Parathyroid adenoma (tissue), 2 donors: ENCODE results near the gene CDC123.
"Not testable (repeated sequence)": the region's sequence is repeated elsewhere in the genome, so short reads cannot be mapped to it uniquely, and the experiment has no call there.

Experiments used
- H2AFZ ChIP-seq: fragments of 300-600 bp; sonication (generic); one replicate; pipeline ENCODE4 v1.7.0; 2017; ENCODE audit warnings: antibody characterized with exemption, mild to moderate bottlenecking
- H3K27ac ChIP-seq: fragments of 300-600 bp; sonication (generic); one replicate; pipeline ENCODE4 v1.7.0; 2017
- H3K27me3 ChIP-seq: fragments of 300-600 bp; sonication (generic); one replicate; pipeline ENCODE4 v1.7.0; 2017; ENCODE audit warnings: low read length; ENCODE audit not compliant: control insufficient read depth, insufficient read depth
- H3K36me3 ChIP-seq: fragments of 300-600 bp; sonication (generic); one replicate; pipeline ENCODE4 v1.7.0; 2017; ENCODE audit warnings: low read length; ENCODE audit not compliant: control insufficient read depth, insufficient read depth
- H3K4me1 ChIP-seq: fragments of 300-600 bp; sonication (generic); one replicate; pipeline ENCODE4 v1.7.0; 2017; ENCODE audit warnings: control low read depth
- H3K4me2 ChIP-seq: fragments of 300-600 bp; sonication (generic); one replicate; pipeline ENCODE4 v1.7.0; 2017; ENCODE audit warnings: low read length
- H3K4me3 ChIP-seq: fragments of 300-600 bp; sonication (generic); one replicate; pipeline ENCODE4 v1.7.0; 2017; ENCODE audit warnings: low read depth, low read length
- H3K79me2 ChIP-seq: fragments of 300-600 bp; sonication (generic); one replicate; pipeline ENCODE4 v1.7.0; 2017; ENCODE audit warnings: control low read depth
- H3K9ac ChIP-seq: fragments of 300-600 bp; sonication (generic); one replicate; pipeline ENCODE4 v1.7.0; 2017; ENCODE audit warnings: mild to moderate bottlenecking
- H3K9me3 ChIP-seq: fragments of 300-600 bp; sonication (generic); one replicate; pipeline ENCODE4 v1.7.0; 2017; ENCODE audit warnings: low read length; ENCODE audit not compliant: control insufficient read depth
- TF ChIP-seq, protein P1 (sequence below): fragments of 300-600 bp; sonication (generic); IDR thresholded peaks from one replicate; pipeline ENCODE4 v1.7.0; 2017; ENCODE audit warnings: antibody characterized with exemption, mild to moderate bottlenecking
- donor health status: primary hyperparathyroidism.

Gene CDC123

DNA sequence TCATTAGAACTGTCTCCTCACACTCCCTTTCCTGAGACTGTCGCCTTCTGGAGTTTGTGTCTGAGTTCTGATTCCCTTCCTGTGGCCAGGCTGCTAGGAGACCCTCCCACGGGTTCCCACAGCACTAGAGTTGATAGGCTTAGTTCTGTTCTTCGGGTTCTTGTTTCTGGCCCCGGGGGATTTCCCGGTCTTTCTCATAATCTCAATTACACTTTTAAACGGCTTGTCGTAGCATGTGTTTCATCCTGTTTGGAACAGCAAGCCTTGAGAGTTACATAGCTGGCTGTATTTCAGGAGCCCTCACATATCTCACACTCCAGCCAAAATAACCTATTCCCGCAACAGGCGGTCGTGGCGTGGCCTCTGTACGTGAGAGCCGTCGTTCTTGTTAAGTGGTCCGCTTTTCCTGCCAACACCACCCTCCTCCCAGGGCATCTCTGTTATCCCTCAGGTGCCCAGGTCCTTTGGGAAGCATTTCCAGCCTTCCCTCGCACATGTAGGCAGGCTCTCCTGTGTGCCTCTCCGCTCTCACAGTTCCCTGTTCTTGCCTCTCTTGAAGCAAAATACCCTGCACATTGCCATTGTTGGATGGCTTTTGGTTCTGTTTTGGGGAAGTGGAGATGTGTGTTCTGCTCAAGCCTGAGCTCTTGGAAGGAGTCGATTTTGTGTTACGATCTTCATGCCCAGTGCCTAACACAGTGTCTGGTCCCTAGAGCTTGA is 46.0 kb downstream of the CDC123 start:
- Histone ChIP-seq H3K27me3 (no peaks in the 10 kb centered on the region), H3K9me3 (no peaks in the 10 kb centered on the region), H3K79me2 (peaks cover 2% of the 10 kb centered on the region), H3K4me3 (no peak overlapping the region), H3K9ac (no peak overlapping the region), H2AFZ (no peak overlapping the region), H3K36me3 (no peaks in the 10 kb centered on the region), H3K4me1 (no peaks in the 10 kb centered on the region), H3K27ac (no peak overlapping the region), H3K4me2 (no peak overlapping the region)
- TF ChIP-seq, protein P1, sequence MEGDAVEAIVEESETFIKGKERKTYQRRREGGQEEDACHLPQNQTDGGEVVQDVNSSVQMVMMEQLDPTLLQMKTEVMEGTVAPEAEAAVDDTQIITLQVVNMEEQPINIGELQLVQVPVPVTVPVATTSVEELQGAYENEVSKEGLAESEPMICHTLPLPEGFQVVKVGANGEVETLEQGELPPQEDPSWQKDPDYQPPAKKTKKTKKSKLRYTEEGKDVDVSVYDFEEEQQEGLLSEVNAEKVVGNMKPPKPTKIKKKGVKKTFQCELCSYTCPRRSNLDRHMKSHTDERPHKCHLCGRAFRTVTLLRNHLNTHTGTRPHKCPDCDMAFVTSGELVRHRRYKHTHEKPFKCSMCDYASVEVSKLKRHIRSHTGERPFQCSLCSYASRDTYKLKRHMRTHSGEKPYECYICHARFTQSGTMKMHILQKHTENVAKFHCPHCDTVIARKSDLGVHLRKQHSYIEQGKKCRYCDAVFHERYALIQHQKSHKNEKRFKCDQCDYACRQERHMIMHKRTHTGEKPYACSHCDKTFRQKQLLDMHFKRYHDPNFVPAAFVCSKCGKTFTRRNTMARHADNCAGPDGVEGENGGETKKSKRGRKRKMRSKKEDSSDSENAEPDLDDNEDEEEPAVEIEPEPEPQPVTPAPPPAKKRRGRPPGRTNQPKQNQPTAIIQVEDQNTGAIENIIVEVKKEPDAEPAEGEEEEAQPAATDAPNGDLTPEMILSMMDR: no peak

DNA sequence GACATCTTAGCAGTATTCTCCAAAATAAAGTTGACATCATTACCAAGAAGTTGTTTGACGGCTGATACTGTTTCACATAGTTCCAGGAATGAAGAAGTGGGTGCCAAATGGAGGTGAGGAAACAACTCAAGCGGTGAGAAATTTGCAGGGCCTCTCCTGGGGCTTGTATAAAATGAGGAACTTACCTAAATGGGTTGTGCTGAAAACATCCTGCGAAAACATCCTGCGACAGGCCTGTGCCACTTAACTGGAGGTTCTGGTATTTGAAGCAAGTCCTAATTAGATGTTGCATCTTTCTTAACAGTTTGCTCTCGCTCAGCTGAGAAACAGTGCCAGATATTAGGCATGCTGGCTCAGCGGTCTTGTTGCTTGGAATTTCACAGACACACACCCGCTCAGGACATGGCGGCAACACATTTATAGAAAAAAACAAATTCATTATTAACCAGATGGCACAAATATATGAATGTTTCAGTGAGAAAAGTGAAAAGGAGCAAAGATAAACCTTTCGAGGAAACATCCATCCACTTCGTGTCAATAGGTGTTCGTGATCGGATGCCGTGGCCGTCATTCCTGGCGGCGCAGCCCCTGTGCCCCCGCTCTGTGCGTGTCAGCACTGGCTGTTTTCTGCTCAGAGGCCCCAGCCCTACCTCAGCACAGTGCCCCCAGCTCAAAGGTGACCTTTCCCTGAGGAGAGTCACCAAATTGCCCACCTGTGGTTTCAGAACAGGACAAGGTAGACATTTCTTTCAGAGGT is 48.1 kb downstream of the CDC123 start:
- no peak overlapping the region for H3K9ac ChIP-seq
- no peak overlapping the region for H2AFZ ChIP-seq
- no peaks in the 10 kb centered on the region for H3K36me3 ChIP-seq
- peaks cover 2% of the 10 kb centered on the region for H3K79me2 ChIP-seq
- H3K4me3 ChIP-seq: no peak overlapping the region
- no peaks in the 10 kb centered on the region for H3K27me3 ChIP-seq
- no peaks in the 10 kb centered on the region for H3K9me3 ChIP-seq
- no peak overlapping the region for H3K4me2 ChIP-seq
- no peaks in the 10 kb centered on the region for H3K4me1 ChIP-seq
- no peak overlapping the region for H3K27ac ChIP-seq
- TF ChIP-seq, protein P1: no peak

DNA sequence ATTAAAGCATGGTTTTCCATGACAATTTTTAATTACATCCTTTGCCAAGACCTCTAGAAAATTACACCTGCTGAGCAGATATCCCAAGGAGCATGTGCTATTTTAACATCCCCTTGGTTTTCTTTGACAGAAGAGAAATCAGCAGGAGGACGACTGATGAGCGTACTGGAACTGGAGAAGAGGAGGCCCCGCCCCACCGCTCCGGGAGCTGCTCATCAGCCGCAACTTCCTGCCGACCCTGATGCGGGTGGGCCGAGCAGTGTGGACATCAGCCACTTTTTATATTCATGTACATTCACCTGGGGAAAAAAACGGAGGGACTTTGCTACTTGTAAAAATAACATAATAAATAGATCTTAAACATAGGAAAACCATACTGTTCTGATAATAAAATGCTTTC is 54.2 kb downstream of the CDC123 start:
- Histone ChIP-seq H3K36me3 (no peaks in the 10 kb centered on the region), H2AFZ (no peak overlapping the region), H3K79me2 (no peaks in the 10 kb centered on the region), H3K9me3 (no peaks in the 10 kb centered on the region), H3K27me3 (no peaks in the 10 kb centered on the region), H3K27ac (no peak overlapping the region), H3K4me1 (no peaks in the 10 kb centered on the region), H3K4me3 (no peak overlapping the region), H3K9ac (no peak overlapping the region), H3K4me2 (no peak overlapping the region)
- TF ChIP-seq, protein P1: no peak

DNA sequence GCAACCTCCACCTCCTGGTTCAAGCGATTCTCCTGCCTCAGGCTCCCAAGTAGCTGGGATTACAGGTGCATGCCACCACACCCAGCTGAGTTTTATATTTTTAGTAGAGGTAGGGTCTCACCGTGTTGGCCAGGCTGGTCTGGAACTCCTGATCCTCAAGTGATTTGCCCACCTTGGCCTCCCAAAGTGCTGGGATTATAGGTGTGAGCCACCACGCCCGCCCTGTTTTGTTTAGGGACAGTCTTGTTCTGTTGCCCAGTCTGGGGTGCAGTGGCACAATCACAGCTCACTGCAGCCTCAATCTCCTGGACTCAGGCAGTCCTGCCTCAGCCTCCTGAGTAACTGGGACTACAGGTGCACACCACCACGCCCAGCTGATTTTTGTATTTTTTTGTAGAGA is 54.7 kb downstream of the CDC123 start:
- H3K4me3 ChIP-seq, H3K36me3 ChIP-seq, H3K4me2 ChIP-seq, H3K4me1 ChIP-seq, H3K9me3 ChIP-seq, H3K27ac ChIP-seq, H3K27me3 ChIP-seq, H2AFZ ChIP-seq, H3K79me2 ChIP-seq, H3K9ac ChIP-seq: not testable (repeated sequence)

DNA sequence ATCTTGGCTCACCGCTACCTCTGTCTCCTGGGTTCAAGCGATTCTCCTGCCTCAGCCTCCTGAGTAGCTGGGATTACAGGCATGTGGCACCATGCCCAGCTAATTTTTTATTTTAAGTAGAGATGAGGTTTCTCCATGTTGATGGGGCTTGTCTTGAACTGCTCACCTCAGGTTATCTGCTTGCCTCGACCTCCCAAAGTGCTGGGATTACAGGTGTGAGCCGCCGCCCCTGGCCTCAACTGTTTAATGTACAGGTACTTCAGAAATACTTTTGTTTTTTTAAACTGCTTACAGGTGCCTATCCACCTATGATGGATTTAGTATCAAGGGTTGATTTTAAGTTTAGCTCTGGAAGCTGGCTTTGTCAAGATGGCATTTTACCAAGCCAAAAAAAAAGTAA is 55.6 kb downstream of the CDC123 start:
- H3K4me2 ChIP-seq: no peak overlapping the region
- no peak overlapping the region for H3K4me3 ChIP-seq
- no peak overlapping the region for H3K9ac ChIP-seq
- no peaks in the 10 kb centered on the region for H3K36me3 ChIP-seq
- TF ChIP-seq, protein P1: no peak
- no peak overlapping the region for H2AFZ ChIP-seq
- no peaks in the 10 kb centered on the region for H3K27me3 ChIP-seq
- no peaks in the 10 kb centered on the region for H3K4me1 ChIP-seq
- no peak overlapping the region for H3K27ac ChIP-seq
- no peaks in the 10 kb centered on the region for H3K9me3 ChIP-seq
- no peaks in the 10 kb centered on the region for H3K79me2 ChIP-seq
